Heart left ventricle (tissue), 16 donors: ENCODE measurements around the gene MEI1. TPM values are rescaled to one million over a fixed set of nuclear protein-coding genes. Genes with fewer than 3 reads are reported as not detected.
A peak's percentile ranks its signal among the peaks of the same experiment; 100 is the strongest.
"Not testable (repeated sequence)": the region's sequence is repeated elsewhere in the genome, so short reads cannot be mapped to it uniquely, and the experiment has no call there.

Experiments
- ATAC-seq, 4 donors: fragments of 200-7000 bp; cut with Tn5 transposase; one replicate each; pipeline ENCODE4 v1.9.1; 2020 to 2022; ENCODE audit warnings: moderate library complexity in 4 of 4, mild to moderate bottlenecking in 3 of 4, moderate number of reproducible peaks in 1 of 4
- DNase-seq, 5 donors: peaks; one replicate each; pipeline ENCODE4 v3.0.0-alpha.2; 2020
- H3K27ac ChIP-seq, 12 donors: fragments of 200-600 bp; sonication (generic) in 4 of 12; one replicate each; pipeline versions ENCODE4 v1.5.0 to v1.8.0; 2016 to 2022; ENCODE audit warnings: mild to moderate bottlenecking in 2 of 12
- H3K27me3 ChIP-seq, 9 donors: fragments of 200-600 bp; sonication (generic) in 2 of 9; one replicate each; pipeline versions ENCODE4 v1.5.1 to v1.8.0; 2016 to 2022; ENCODE audit warnings: mild to moderate bottlenecking in 3 of 9
- H3K36me3 ChIP-seq, 9 donors: fragments of 200-600 bp; sonication (generic) in 2 of 9; one replicate each; pipeline versions ENCODE4 v1.5.0 to v1.8.0; 2018 to 2022; ENCODE audit warnings: mild to moderate bottlenecking in 2 of 9
- H3K4me1 ChIP-seq, 12 donors: fragments of 200-600 bp; sonication (generic) in 4 of 12; one replicate each; pipeline versions ENCODE4 v1.5.0 to v1.8.0; 2016 to 2022; ENCODE audit warnings: mild to moderate bottlenecking in 3 of 12
- H3K4me3 ChIP-seq, 12 donors: fragments of 200-600 bp; sonication (generic) in 4 of 12; one replicate each; pipeline versions ENCODE4 v1.5.0 to v1.8.0; 2017 to 2022; ENCODE audit warnings: mild to moderate bottlenecking in 9 of 12, moderate library complexity in 4 of 12
- H3K9me3 ChIP-seq, 12 donors: fragments of 200-600 bp; sonication (generic) in 4 of 12; one replicate each; pipeline versions ENCODE4 v1.5.0 to v1.8.0; 2016 to 2022; ENCODE audit warnings: mild to moderate bottlenecking in 1 of 12
- CTCF ChIP-seq, 12 donors: fragments of 200-600 bp; sonication (generic) in 4 of 12; IDR thresholded peaks; one replicate each; pipeline versions ENCODE4 v1.5.0 to v1.8.0; 2018 to 2022; ENCODE audit warnings: antibody characterized with exemption in 12 of 12, mild to moderate bottlenecking in 5 of 12
- POLR2A ChIP-seq, 2 donors: fragments of 450-650 bp; IDR thresholded peaks; one replicate each; pipeline ENCODE4 v1.6.1; 2017; ENCODE audit warnings: antibody characterized with exemption in 2 of 2, mild to moderate bottlenecking in 2 of 2, moderate library complexity in 2 of 2
- WGBS, 4 donors: extraction: QIAGEN DNeasy Blood & Tissue Kit in 2 of 4; methylation state at CpG; one replicate each; pipeline versions ENCODE4 v1.1.5 to v1.1.7; 2013 to 2018; 5-methylcytosine and 5-hydroxymethylcytosine counted together
- intact Hi-C, 10 donors: fragments of 100-400 bp; cut with DNase I; formaldehyde crosslinking; loops; one replicate each; pipeline versions ENCODE4 v1.11.1 to v1.14.2; 2022
- polyA plus RNA-seq, 2 donors: library from polyadenylated mRNA; stranded (reverse); fragments of 200-250 nt; gene quantifications; one replicate each; pipeline ENCODE4 v1.2.3, GENCODE V29; 2013
- total RNA-seq, 9 donors: library from RNA; depleted of rRNA in 2 of 9; stranded (reverse); fragments of >200 nt in 2 of 9; fragmentation: NEBNext Ultra II Directional in 3 of 9; extraction: Animal tissue kit (Norgen Biotek cat#: 25700) in 3 of 9; gene quantifications; one replicate each; pipeline versions ENCODE4 v1.1.0 to v1.2.4, GENCODE V29; 2016 to 2023
- donor health status: ischemic (EF 13 %, LVEDD 7.1; RV severe dilation, severe dysfunction).
- donor health status: healthy with polysubstance abuse.
- donor health status: DM: no; HTN: yes; CAD: no.
- donor health status: DM: no; HTN: no; CAD: no.
- donor health status: ischemic (EF 25% LVEDD 6.9; RV normal size, moderate dysfunction).
- donor health status: ischemic (EF 25% LVEDD 5.7; RV mildly dilated, moderate dysfunction).
- donor health status: healthy.
- donor health status: DM: yes; HTN: yes; CAD: no.
- donor health status: ischemic (EF 35%, LVEDD 5.7; RV mildly dilated, moderate dysfunction).
- donor health status: nonischemic (EF 11% LVEDD 7.7; RV severe dilation, severe dysfunction).
- donor health status: DM: yes; HTN: yes; CAD: no.
- donor health status: PGD.
- donor health status: ischemic (EF 29% LVEDD 5.4; RV normal size, mild dysfunction).
- donor health status: nonischemic (EF 23%, LVEDD 6.1; RV moderate dilation, normal function).

Gene MEI1
- total and polyA plus RNA-seq, 11 donors: 0.23 to 2.3 (median 0.54) TPM; not detected in 4

DNA sequence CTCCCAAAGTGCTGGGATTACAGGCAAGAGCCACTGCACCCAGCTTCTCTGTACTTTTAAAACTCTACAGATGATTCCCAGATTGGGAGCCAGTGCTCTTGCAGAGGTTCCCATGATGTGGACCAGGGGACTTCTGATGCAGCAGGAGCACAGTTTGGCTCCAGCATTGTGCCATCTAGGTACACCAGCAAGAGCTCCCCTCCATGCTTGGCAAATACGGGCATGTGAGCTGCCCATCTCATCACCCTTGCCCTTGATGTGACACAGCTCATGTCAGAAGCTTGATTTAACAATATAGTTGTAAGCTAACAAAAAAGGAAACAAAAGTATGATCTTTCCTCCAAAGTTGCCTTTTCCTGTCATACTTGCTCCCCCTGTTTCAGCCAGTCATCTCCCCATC is 39.4 kb upstream of the MEI1 start:
- DNase-seq (peak in 2 of 5 donors; percentile 66 to 68), ATAC-seq (peak; percentile 62 to 74 (median 70))
- TF ChIP-seq CTCF (IDR thresholded peaks at IDR 0.05): no peak

GRCh38 chr22:41660416-41660815 is 38.9 kb upstream of the MEI1 start:
- peak overlapping the region; percentile 42 to 84 (median 68) for H3K27ac ChIP-seq
- H3K4me1 ChIP-seq: peaks cover 0 to 18% (median 0%) of the 10 kb centered on the region in 12 donors
- DNase-seq: peak in 4 of 5 donors; percentile 66 to 83 (median 70)
- WGBS, 4 donors: 42 to 57% (median 49%) methylated on average over 3 of the region's 3 CpGs
- intact Hi-C loops: no loop called here
- ATAC-seq: peak; percentile 89 to 95 (median 93)
- H3K9me3 ChIP-seq: no peaks in the 10 kb centered on the region
- no peaks in the 10 kb centered on the region for H3K27me3 ChIP-seq
- peaks cover 0 to 100% (median 99%) of the 10 kb centered on the region in 9 donors for H3K36me3 ChIP-seq
- H3K4me3 ChIP-seq: no peak overlapping the region
- no peak for TF ChIP-seq POLR2A (IDR thresholded peaks at IDR 0.05)
- TF ChIP-seq CTCF (IDR thresholded peaks at IDR 0.05): no peak

More for the DNA sequence above, 39.4 kb upstream of the MEI1 start:
- Histone ChIP-seq H3K4me3 (no peak overlapping the region), H3K4me1 (peaks cover 0 to 18% (median 0%) of the 10 kb centered on the region in 12 donors), H3K9me3 (no peaks in the 10 kb centered on the region), H3K27me3 (no peaks in the 10 kb centered on the region), H3K27ac (peak overlapping the region; percentile 36 to 84 (median 68)), H3K36me3 (peaks cover 0 to 100% (median 100%) of the 10 kb centered on the region in 9 donors)
- intact Hi-C loops: no loop called here
- 50 to 62% (median 55%) methylated on average over 1 of the region's 1 CpG for WGBS, 4 donors

- no peak overlapping the region for H3K4me3 ChIP-seq
- WGBS, 4 donors: 61 to 72% (median 68%) methylated on average over 3 of the region's 3 CpGs
- peaks cover 0 to 95% (median 92%) of the 10 kb centered on the region in 9 donors for H3K36me3 ChIP-seq
- no peaks in the 10 kb centered on the region for H3K27me3 ChIP-seq
- H3K27ac ChIP-seq: peak overlapping the region in 11 of 12 donors; percentile 6 to 84 (median 69)
- TF ChIP-seq POLR2A (IDR thresholded peaks at IDR 0.05): no peak
- TF ChIP-seq CTCF (IDR thresholded peaks at IDR 0.05): no peak
- H3K4me1 ChIP-seq: peaks cover 0 to 18% (median 0%) of the 10 kb centered on the region in 12 donors
- intact Hi-C loops: no loop called here
- peak in 1 of 4 donors; percentile 2 for ATAC-seq
- no peaks in the 10 kb centered on the region for H3K9me3 ChIP-seq
- DNase-seq: no peak
Measured at GRCh38 chr22:41661088-41661487, 38.2 kb upstream of the MEI1 start.

- 87 to 93% (median 90%) methylated on average over 2 of the region's 2 CpGs for WGBS, 4 donors
- H3K4me3 ChIP-seq: no peak overlapping the region
- no peak for TF ChIP-seq CTCF (IDR thresholded peaks at IDR 0.05)
- no peak for TF ChIP-seq POLR2A (IDR thresholded peaks at IDR 0.05)
- peak overlapping the region in 8 of 12 donors; percentile 47 to 84 (median 72) for H3K27ac ChIP-seq
- no peak for DNase-seq
- peaks cover 0 to 20% (median 3%) of the 10 kb centered on the region in 12 donors for H3K4me1 ChIP-seq
- H3K27me3 ChIP-seq: no peaks in the 10 kb centered on the region
- intact Hi-C loops: no loop called here
- H3K9me3 ChIP-seq: no peaks in the 10 kb centered on the region
- no peak for ATAC-seq
- H3K36me3 ChIP-seq: peaks cover 0 to 89% (median 86%) of the 10 kb centered on the region in 9 donors
Measured at GRCh38 chr22:41661713-41662112, 37.6 kb upstream of the MEI1 start.

DNA sequence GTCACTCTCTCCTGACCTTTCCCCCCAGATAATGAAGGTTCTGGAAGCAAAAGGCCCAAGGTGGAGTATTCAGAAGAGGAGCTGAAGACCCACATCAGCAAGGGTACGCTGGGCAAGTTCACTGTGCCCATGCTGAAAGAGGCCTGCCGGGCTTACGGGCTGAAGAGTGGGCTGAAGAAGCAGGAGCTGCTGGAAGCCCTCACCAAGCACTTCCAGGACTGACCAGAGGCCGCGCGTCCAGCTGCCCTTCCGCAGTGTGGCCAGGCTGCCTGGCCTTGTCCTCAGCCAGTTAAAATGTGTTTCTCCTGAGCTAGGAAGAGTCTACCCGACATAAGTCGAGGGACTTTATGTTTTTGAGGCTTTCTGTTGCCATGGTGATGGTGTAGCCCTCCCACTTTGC is 35.7 kb upstream of the MEI1 start:
- not testable (repeated sequence) for H3K4me3 ChIP-seq

More for the DNA sequence above, 35.7 kb upstream of the MEI1 start:
- H3K27me3 ChIP-seq, intact Hi-C loops, H3K27ac ChIP-seq, ATAC-seq, DNase-seq, H3K9me3 ChIP-seq: not testable (repeated sequence)
- Histone ChIP-seq H3K4me1 (peaks cover 0 to 30% (median 8%) of the 10 kb centered on the region in 12 donors), H3K36me3 (peaks cover 0 to 70% (median 67%) of the 10 kb centered on the region in 9 donors)
- 73 to 83% (median 82%) methylated on average over 4 to 9 of the region's 9 CpGs for WGBS, 4 donors
